ENCODE measurements around the gene MTARC1.

- TF ChIP-seq CTCF (IDR thresholded peaks at IDR 0.05; ENCODE audit: low read depth, low read length) (no peak), EZH2phosphoT487 (IDR thresholded peaks at IDR 0.05; ENCODE audit: low read depth) (no peak)
These were observed 31.2 kb downstream of the MTARC1 start for GRCh38 chr1:220817907-220818306.
